NCI-H1417 (cell line): ENCODE data around the gene HK1.
A peak's percentile ranks its signal among the peaks of the same experiment; 100 is the strongest.

Source experiments
- DNase-seq, 3 experiments: peaks; one replicate each; lab custom pipeline; 2025; lab: John Stamatoyannopoulos, UW

HK1 gene

DNA sequence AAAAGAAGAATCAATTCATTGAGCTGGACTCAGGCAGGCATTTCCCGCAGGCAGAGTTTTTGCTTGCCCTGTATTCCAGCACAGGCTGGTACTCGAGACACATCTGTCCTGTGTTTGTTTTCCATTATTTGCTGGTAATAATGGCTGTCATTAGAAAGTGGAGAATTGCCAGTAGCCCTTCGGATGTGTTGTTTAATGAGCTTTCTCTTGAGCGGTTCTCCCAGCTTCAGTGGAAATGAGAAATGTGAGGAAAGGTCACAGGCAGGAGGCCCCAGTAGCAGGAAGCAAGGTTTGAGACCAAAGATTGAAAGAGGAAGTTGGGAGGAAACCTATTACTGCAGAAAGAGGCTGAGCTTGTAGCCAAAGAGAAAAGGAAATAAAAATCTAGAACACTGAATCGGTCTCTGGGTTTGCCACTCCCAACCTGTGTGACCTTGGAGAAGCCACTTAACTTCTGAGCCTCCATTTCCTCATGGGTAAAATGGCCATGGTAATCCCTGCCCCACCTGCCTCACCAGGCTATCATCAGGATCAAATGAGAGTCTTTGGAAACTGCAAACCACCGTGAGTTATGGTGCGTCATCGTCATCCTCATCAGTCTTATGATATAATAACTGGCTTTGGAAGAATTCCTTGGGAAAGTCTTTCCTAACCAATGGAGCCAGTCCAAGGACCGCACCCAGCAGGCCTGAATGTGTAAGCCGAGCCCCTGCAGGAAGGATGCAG is 70.7 kb downstream of the HK1 start:
- peak in 2 of 3 experiments; percentile 65 to 92 for DNase-seq

DNA sequence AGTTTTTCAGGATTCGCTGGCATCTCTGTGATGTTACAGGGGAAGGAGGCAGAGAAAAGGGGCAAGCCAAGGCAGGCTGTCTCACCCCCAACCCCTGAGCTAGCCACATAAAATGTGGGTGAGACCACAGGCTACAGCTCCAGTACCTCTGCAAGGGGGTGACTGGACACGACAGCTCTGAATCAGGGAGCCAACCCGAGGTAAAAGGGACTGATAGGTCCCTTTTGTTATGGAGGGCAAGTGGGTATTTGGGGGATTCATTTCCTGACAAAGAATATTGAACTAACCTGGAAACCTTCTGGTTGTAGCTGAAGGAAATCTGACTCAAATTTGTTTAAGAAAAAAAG is 71.2 kb downstream of the HK1 start:
- DNase-seq, result no peak

DNA sequence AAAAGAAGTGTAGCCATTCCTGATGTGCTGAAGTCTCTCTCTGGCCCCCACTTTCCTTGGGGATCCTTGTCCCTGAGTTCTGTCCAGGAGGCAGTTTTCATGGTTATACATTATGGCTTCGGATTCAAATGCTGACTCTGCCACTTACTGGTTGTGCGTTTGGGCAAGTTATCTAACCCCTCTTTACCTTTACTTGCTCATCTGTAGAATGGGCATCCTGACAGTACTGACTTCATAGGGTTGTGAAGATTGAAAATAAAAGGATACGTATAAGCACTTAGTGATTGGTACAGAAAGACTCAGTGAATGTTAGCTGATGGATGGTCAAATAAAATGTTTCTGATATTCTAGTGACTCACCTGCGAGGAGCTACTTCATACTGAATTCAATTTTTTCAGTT is 73.3 kb downstream of the HK1 start:
- DNase-seq, result no peak

DNA sequence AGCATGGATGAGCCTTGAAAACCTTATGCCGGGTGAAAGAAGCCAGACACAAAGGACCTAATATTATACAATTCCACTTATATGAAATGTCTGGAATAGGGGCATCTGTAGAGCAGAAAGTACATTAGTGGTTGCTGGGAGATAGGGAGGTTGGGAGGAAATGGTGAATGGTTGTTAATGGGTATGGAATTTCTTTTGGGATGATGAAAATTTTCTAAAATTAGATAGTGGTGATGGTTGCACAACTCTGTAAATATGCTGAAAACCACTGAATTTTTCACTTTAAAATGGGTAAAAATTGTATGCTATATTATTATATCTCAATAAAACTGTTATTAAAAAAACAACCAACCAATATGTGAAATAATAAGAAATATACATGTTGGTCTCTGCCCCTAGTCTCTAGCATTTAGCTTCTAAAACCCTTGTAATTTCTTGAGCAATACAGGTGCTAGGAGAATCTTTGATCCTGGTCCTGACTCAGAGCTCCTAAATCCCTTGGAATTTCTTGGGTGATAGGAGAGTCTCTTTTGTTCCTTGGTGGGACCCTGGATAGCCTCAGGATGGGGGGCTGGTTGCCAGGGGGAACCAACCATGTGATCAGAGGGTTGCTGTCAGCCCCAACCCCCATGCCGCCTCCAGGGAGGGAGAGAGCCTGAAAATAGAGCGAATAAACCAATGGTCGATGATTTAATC is 74.4 kb downstream of the HK1 start:
- DNase-seq, result no peak

DNA sequence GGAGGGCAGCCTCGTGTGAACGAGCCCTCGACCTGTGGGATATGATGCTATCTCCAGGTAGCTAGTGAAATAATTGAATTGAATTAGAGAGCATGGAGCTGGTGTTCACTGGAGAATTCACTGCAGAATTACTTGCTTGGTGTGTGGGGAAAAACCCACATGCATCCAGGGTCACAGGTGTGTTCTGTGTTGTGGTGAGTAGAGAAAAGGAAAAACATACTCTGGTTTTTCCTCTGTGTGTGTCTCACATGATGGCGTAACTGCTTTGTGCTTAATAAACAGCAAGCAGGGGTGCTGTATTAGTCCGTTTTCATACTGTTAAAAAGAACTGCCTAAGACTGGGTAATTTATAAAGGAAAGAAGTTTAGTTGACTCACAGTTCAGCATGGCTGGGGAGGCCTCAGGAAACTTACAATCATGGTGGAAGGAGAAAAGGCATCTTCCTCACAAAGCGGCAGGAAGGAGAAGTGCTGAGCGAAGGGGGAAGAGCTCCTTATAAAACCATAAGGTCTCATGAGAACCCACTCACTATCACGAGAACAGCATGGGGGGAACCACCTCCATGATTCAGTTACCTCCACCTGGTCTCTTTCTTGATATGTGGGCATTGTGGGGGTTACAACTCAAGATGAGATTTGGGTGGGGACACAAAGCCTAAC is 75.8 kb downstream of the HK1 start:
- no peak for DNase-seq

DNA sequence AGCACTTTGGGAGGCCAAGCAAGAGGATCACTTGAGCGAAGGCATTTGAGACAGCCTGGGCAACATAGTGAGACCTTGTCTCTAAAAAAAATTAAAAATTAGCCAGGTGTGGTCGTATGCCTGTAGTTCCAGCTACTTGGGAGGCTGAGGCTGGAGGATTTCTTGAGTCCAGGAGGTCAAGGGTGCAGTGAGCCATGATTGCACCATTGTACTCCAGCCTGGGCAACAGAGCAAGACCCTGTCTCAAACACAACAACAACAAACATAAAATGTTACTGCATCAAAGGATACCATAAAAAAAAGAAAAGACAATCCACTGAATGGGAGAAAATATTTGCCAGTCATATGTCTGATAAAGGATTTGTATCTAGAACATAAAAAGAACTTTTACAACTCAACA is 77.9 kb downstream of the HK1 start:
- no peak for DNase-seq

DNA sequence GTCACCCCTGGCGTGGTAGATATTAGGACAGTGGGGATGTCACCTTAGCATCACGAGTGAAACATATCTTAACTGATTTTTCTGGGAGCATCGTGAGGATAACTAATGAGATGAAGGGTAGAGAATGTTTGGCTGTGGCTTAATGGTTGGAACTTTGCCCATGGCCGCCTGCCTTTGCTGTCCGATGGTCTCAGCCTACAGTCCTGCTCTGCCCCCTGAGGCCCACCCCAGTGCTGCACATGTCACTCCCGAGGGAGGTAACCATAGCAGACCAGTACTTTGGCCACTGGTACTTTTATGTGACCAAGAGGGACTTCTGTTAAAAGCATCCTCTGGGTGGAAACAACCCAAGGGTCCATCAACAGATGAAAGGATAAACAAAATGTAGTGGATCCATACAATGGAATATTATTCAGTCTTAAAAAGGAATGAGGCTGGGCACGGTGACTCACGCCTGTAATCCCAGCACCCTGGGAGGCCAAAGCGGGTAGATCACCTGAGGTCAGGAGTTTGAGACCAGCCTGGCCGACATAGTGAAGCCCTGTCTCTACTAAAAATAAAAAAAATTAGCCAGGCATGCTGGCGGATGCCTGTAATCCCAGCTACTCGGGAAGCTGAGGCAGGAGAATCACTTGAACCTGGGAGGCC is 80.0 kb downstream of the HK1 start:
- no peak for DNase-seq

DNA sequence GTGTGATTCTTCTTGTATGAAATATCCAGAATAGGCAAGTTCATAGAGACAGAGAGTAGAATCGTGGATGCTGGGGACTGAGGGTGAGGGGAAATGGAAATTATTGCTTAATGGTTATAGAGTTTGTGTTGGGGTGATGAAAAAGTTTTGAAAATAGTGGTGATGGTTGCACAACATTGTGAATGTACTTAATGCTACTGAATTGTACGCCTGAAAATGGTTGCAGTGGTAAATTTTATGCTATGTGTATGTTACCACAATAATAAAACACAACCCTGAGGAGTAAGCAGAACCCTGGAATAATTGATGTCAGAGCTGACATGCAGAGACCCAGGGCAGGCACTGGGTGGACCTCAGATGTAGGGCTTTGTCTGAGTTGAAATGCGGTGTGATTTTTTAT is 80.9 kb downstream of the HK1 start:
- DNase-seq, result no peak

DNA sequence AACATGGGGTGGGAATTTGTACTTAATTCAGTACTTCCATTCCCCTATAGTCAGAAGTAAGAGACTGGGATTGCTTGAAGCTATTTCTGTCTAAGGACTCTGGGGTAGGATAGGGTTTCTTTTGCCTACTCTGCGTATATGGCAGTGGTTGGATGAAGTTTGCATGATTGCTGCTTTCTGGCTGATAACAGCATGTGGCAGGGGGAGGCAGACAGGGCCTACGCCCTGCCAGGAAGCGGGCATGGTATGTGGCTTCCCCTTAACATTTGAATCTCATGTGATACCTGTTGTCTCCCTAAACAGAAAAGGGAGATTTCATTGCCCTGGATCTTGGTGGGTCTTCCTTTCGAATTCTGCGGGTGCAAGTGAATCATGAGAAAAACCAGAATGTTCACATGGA is 81.3 kb downstream of the HK1 start:
- DNase-seq, result no peak

DNA sequence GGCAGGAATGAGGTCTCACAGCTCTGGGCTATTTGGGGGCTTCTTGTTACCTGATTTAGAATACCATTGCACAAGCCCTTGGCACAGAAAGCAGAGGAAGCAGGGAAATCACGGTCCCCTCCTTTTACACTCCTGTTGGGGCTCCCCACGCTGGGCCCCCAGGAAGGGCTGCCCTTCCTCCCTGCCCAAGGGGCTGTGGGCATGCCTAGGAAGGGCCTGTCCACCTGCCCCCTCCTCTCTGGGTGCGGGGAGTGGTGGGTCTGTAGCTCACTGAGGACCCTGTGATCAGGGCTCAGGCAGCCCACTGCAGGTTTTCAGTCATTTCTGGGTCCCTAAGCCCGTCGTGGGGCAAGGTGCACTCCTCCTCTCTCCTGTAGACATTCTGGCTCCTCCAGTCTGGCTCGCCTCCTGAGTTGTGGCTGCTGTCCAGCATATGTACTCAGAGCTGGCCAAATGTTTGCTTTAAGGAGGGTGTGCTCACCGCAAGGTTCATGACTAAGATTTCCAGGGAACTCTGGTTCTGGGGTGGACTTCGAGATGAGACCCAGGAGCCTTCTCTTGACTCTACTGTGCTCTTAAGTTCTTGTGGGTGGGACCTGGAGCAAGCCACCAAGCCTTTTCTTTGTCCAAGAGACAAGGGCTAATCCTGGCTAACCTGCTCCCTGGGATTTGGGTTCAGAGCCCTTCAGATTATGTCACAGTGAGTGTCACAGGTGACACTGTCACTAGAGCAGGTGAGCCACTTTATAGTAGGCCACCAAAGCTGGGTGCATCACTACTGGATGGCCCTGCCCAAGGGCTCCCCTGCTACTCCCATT is 82.4 kb downstream of the HK1 start:
- no peak for DNase-seq

DNA sequence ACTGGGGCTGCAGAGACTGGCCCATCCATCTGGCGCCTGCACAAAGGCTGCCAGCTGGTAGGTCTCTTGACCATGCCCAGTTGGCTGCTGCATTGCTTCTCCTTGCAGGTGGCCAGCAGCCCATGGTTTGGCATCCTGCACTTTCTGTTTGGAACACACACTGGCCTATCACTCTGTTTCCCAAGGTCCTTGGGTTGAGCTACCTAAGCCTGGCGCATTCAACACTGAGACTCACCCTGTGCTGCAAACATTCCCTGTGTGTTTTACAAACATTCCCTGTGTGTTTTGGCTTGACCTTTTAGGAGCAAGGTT is 83.0 kb downstream of the HK1 start:
- no peak for DNase-seq

DNA sequence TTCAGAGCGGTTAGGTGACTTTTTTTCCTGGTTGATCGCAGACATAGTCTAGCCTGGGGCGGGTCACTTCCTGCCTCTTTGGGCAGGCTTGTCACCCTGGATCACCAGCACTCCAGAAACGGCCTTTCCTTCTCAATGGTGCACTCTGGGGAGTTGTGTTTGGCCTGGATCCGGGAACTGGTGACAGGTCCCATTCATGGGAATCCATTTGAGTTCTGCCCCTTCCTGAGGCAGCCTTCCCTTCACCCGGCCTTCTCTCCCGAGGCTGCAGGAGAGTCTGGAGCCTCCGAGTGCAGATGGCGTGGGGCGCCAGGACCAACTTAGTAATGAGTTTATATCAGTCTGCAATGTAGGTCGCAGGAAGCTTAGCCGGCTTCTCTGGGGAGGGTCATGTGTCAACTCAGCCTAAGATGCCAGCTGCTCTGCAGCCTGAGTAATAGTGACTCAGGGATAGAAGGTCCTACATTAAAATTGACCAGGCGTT is 84.2 kb downstream of the HK1 start:
- no peak for DNase-seq

DNA sequence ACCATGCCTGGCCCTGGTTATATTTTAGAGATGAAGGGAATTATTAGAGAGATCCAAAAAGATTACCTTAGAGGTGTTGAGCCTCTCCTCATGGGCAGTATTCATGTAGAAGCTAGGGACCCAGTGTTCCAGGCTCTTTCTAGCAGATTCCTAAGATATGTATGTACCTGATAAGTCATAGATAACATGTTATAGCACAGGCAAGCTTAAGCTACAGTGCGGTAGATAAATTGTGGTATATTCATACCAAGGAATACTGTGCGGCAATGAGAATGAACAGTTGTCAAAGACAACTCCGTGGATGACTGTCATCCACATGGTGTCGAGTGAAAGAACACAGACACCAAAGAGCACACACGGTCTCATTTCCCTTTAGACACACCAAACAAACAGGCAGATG is 85.4 kb downstream of the HK1 start:
- no peak for DNase-seq

DNA sequence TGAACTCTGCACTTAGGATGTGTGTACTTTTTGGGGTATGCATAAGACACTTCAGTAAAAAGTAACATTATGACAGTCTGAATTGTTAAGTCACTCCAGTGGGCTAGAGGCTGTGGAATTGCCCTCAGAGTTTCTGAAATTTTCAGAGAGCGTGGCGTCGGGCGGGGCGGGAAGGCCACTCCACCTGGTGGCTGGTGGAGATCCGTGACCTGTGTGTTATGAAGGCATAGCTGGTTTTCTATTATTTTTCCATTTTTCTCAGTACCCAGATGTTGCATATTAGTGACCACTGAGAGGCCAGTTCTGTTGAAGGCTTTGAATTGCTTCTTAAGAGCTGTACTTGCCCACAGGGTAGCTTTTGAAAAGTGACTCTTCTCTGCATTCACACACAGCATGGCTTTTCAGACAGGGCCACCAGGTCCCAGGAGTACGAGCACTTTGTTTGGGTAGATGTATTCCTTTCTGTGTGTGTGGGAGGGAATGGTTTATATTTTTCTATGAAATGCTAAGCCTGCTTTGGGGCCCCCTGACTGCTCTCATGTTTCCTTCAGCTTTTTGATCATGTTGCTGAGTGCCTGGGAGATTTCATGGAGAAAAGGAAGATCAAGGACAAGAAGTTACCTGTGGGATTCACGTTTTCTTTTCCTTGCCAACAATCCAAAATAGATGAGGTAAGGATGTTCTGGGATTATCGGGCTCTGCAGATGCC is 86.1 kb downstream of the HK1 start:
- DNase-seq, result no peak

DNA sequence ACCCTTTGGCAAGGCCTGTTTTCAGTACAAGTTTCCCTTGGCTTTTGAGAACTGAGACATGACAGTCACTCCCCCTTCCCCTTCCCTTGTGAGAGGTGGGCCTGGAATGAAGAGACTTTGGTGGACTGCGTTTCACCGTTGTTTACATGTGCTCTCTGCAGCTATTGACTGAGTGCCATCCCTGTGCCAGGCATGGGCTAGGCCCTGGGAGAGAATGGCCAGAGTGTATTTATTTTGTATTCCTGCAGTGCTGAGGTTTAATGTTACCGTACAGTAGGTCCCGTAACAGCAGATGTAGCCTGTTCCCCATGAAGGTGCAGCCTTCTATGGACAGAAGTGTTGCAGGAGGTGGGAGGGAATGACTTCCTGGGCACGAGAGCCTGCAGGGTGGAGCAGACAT is 88.4 kb downstream of the HK1 start:
- DNase-seq, result no peak

DNA sequence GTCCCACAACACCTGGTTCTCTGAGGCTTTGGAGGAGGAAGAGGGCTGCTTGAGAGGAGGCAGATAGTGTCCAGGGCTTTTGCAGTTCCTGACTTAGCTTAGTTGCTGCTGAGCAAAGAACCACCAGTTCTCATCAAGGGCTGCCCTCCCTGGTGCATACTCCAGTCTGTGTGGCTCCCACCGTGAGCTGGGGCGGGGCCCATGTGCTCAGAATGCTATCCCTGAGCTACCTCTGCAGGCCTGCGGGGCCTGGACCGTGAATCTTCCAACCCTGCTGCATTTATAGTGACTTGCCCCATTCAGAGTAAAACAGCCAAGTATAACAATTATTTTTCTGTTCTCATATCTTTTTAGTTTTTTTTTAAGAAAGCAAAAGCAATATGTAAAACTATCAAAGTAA is 89.2 kb downstream of the HK1 start:
- no peak for DNase-seq

DNA sequence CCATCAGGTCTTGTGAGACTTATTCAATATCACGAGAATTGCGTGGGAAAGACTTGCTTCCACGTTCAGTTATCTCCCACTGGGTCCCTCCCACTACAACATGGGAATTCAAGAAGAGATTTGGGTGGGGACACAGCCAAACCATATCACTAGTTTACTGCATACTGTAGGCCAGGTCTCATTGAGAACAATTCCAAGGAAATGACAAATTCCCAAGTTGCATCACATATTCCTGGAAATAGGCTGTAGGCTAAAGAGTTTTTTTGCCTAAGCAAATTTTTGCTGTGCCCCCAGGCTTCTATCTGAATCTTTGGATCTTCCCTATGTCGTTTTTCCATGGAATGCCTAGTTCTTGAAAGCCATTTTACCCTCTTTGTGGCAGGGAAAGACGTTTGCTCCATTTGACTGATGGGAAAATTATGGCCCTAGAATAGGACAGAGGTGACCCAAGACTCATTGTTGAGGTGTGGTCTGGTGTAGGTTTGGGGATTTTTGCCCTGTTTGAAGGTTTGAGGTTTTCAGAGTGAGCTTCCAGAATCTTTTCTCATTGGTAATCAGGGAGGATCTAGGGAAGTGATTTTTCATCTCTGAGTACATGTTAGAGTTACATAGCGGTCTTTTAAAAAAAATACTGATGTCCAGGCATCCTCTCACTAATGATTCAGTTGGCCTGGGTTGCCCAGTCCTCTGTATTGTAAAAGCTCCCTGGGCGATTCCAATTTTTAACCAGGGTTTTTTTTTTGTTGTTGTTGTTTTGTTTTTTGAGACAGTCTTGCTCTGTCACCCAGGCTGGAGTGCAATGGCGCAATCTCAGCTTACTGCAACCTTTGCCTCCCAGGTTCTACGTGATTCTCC is 94.1 kb downstream of the HK1 start:
- DNase-seq, result no peak

DNA sequence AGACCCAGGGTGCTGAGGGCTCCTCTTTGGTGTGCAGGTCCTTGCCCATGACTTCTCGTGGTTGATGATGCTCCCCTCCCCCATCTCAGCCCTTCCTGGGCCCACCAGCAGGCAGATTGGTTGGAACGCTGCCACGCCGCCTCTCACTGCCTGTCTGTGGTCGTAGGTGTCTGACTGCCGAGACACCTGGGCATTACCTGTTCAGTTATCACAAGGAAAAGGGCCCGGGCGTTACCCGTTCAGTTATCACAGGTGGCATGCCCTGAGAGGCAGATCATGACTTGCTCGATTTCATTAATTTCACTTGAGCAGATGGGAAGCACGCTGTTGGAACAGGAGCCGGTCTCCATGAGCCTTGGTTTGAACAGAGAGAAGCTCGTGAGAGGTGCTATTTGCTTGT is 95.9 kb downstream of the HK1 start:
- no peak for DNase-seq

DNA sequence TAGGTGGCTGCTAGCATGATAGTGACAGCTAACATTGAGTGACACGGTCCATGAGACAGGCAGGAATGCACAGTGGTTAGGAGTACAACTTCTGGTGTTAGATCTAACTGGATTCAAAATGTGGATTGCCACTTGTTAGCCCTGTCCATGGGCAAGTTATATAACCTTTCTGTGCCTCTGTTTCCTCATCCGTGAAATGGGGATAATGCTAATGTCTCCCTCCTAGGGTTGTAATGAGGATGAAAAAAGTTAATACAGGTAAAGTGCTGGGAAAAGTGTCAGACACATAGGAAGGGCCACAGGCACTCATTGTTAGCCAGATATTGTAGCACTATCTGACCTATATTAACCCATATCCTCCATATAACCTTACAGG is 96.6 kb downstream of the HK1 start:
- DNase-seq, result no peak

DNA sequence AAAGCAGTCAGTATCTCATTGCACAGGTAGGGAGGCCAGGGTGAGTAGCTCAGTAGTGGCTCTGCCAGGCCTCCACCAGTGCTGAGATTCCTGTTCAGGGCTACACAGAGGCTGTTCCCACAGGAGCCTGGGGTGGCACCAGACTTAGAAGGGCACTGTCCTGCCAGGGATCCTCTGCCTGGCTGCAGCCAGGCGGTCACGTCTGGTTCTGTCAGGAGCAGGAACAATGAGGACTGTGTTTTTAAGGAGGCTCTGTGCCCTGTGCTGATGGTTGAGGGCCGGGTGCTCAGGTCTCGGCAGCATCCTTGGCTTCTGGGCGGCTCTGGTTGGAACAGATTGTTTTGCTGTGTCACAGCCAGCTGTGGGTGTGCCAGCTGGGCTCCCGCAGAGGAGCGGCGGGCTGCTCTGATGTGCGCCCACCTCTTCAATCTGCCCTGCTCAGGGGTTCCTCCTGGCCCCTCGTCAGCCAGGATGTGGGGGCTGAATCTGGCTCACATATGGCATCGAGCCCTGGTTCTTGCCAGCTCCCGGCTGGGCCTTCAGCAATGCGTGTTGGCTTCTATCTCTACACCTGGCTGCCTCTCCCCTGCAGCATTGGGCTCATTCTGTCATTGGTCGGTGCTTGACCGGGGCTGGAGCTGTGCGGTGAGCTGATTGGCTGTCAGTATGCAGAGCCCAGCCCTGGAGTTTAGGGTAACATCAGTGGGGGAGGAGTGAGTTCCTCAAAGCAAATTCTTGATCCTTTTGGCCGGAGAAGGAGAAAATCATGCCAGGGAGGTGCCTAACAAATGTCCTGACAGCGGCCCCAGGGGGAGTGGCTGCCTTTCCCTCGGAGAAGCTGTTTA is 97.2 kb downstream of the HK1 start:
- DNase-seq, result no peak
